B cell (primary cell): ENCODE data around the gene TCF7L2. TPM values are rescaled to one million over a fixed set of nuclear protein-coding genes. Genes with fewer than 3 reads are reported as not detected.
"Not testable (repeated sequence)": the region's sequence is repeated elsewhere in the genome, so short reads cannot be mapped to it uniquely, and the experiment has no call there.

Source experiments
- ATAC-seq: fragments of 200-7000 bp; cut with Tn5 transposase; one replicate; pipeline ENCODE4 v1.10.0; 2021; ENCODE audit warnings: low read depth, mild to moderate bottlenecking, moderate number of reproducible peaks, moderate library complexity
- CTCF ChIA-PET: fragments of 350-600 bp; sonication (Branson Sonifier 250); formaldehyde crosslinking; loops from one replicate; lab custom pipeline; 2021; ENCODE audit warnings: antibody characterized with exemption, inconsistent platforms; lab: Charles Lee
- POLR2A ChIA-PET: fragments of 350-600 bp; sonication (Branson Sonifier 250); formaldehyde crosslinking; loops from one replicate; lab custom pipeline; 2021; ENCODE audit warnings: antibody characterized with exemption; lab: Charles Lee
- DNase-seq: peaks from one replicate; pipeline ENCODE4 v3.0.0; 2013
- H2AFZ ChIP-seq: 2 replicates; pipeline ENCODE4 v1.6.1; 2012; ENCODE audit warnings: mild to moderate bottlenecking, low read depth, low read length; ENCODE audit not compliant: insufficient read depth, poor library complexity, severe bottlenecking
- H3K27ac ChIP-seq, 2 donors: 1 replicate in 1 of 2; 2 replicates in 1 of 2; pipeline ENCODE4 v1.5.1; 2012 to 2013; ENCODE audit warnings: low read length in 2 of 2, mild to moderate bottlenecking in 2 of 2, moderate library complexity in 1 of 2
- H3K27me3 ChIP-seq, 4 experiments: fragments of 200-600 bp in 1 of 4; sonication (generic) in 1 of 4; replicated peaks in 1 of 4; 1 replicate in 2 of 4; 2 replicates in 2 of 4; pipeline versions ENCODE4 v1.6.1 to v1.7.0; 2013 to 2016; ENCODE audit warnings: low read length in 3 of 4, mild to moderate bottlenecking in 2 of 4, mixed read lengths in 1 of 4, moderate library complexity in 1 of 4; ENCODE audit not compliant: insufficient read depth in 4 of 4, control insufficient read depth in 3 of 4; ENCODE audit errors: control extremely low read depth in 1 of 4
- H3K36me3 ChIP-seq, 2 experiments: replicated peaks in 1 of 2; 1 replicate in 1 of 2; 2 replicates in 1 of 2; pipeline versions ENCODE4 v1.6.1 to v1.7.1; 2013; ENCODE audit warnings: low read length in 1 of 2; ENCODE audit not compliant: insufficient read depth in 2 of 2, control insufficient read depth in 1 of 2; ENCODE audit errors: control extremely low read depth in 1 of 2, extremely low read depth in 1 of 2
- H3K4me1 ChIP-seq, 2 donors: fragments of 200-600 bp in 1 of 2; sonication (generic) in 1 of 2; 1 replicate in 1 of 2; 2 replicates in 1 of 2; pipeline versions ENCODE4 v1.5.1 to v1.6.1; 2013 to 2017; ENCODE audit warnings: low read length in 2 of 2; ENCODE audit not compliant: control insufficient read depth in 2 of 2, insufficient read depth in 2 of 2
- H3K4me2 ChIP-seq: replicated peaks from 2 replicates; pipeline ENCODE3; 2012; ENCODE audit warnings: mild to moderate bottlenecking, low read depth, low read length; ENCODE audit not compliant: poor library complexity, severe bottlenecking
- H3K4me3 ChIP-seq, 5 experiments: fragments of 200-600 bp in 1 of 5; sonication (generic) in 1 of 5; 1 replicate in 3 of 5; 2 replicates in 2 of 5; pipeline versions ENCODE4 v1.5.1 to v1.7.0; 2011 to 2016; ENCODE audit warnings: low read length in 4 of 5, mild to moderate bottlenecking in 4 of 5, low read depth in 2 of 5, control low read depth in 1 of 5, moderate library complexity in 1 of 5; ENCODE audit not compliant: insufficient read depth in 1 of 5; ENCODE audit errors: control extremely low read depth in 1 of 5, extremely low read depth in 1 of 5
- H3K79me2 ChIP-seq: fragments of 200-600 bp; sonication (generic); one replicate; pipeline ENCODE4 v1.6.0; 2016; ENCODE audit warnings: low read length; ENCODE audit not compliant: control insufficient read depth, insufficient read depth
- H3K9ac ChIP-seq: fragments of 200-600 bp; sonication (generic); 2 replicates; pipeline ENCODE4 v1.6.1; 2017; ENCODE audit warnings: mild to moderate bottlenecking, low read length, moderate library complexity
- H3K9me3 ChIP-seq, 3 donors: one replicate each; pipeline versions ENCODE4 v1.6.1 to v1.7.1; 2013; ENCODE audit warnings: low read length in 2 of 3; ENCODE audit not compliant: control insufficient read depth in 2 of 3, insufficient read depth in 1 of 3; ENCODE audit errors: control extremely low read depth in 1 of 3
- H4K20me1 ChIP-seq: 2 replicates; pipeline ENCODE4 v1.6.0; 2012; ENCODE audit warnings: mild to moderate bottlenecking, low read length; ENCODE audit not compliant: insufficient read depth, control insufficient read depth, poor library complexity, severe bottlenecking
- H3K27ac Mint-ChIP-seq: one replicate; pipeline ENCODE4 v1.8.0; 2021; ENCODE audit warnings: mixed read lengths
- H3K27me3 Mint-ChIP-seq: one replicate; pipeline ENCODE4 v1.8.0; 2021; ENCODE audit warnings: mixed read lengths
- H3K4me1 Mint-ChIP-seq: one replicate; pipeline ENCODE4 v1.8.0; 2021; ENCODE audit warnings: mixed read lengths
- H3K4me3 Mint-ChIP-seq: one replicate; pipeline ENCODE4 v1.8.0; 2021; ENCODE audit warnings: mixed read lengths
- H3K9me3 Mint-ChIP-seq: one replicate; pipeline ENCODE4 v1.8.0; 2022; ENCODE audit warnings: mixed read lengths; ENCODE audit not compliant: insufficient read depth
- CTCF ChIP-seq: fragments of 200-600 bp; IDR thresholded peaks from one replicate; pipeline ENCODE4 v1.8.0; 2022; ENCODE audit warnings: antibody characterized with exemption, mild to moderate bottlenecking
- EZH2 ChIP-seq: IDR thresholded peaks from 2 replicates; pipeline ENCODE4 v1.6.1; 2012; ENCODE audit warnings: borderline replicate concordance, low read depth, mild to moderate bottlenecking, moderate library complexity, low read length; ENCODE audit not compliant: insufficient read depth, poor library complexity, severe bottlenecking
- WGBS: methylation state at CpG from one replicate; pipeline ENCODE4 v1.1.5; 2013; ENCODE audit warnings: missing lambda C conversion rate; ENCODE audit not compliant: insufficient coverage; 5-methylcytosine and 5-hydroxymethylcytosine counted together
- intact Hi-C: fragments of 100-400 bp; cut with micrococcal nuclease; formaldehyde crosslinking; loops from one replicate; pipeline ENCODE4 v1.10.0; 2022
- polyA plus RNA-seq: library from polyadenylated mRNA; depleted of rRNA; stranded (reverse); fragments of >200 nt; gene quantifications from 2 replicates; pipeline ENCODE4 v1.2.3, GENCODE V29; 2012
- total RNA-seq, 2 donors: library from RNA; stranded (reverse); fragments of 120-200 nt in 1 of 2; gene quantifications; 1 replicate in 1 of 2; 2 replicates in 1 of 2; pipeline versions ENCODE4 v1.2.3 to v1.2.4, GENCODE V29; 2013 to 2022

TCF7L2 gene
- total and polyA plus RNA-seq, 2 donors (not counting 1 experiment from before 2014, with no cell fraction given), result 0.48 to 1.1 TPM

GRCh38 chr10:113108194-113108835 is 158.3 kb downstream of the TCF7L2 start:
- no peaks in the 10 kb centered on the region for H3K4me1 Mint-ChIP-seq
- peaks cover 27% of the 10 kb centered on the region for H3K27me3 Mint-ChIP-seq
- CTCF ChIA-PET, result no interaction called here
- H3K4me1 ChIP-seq, result no peaks in the 10 kb centered on the region
- 83% methylated on average over 15 of the region's 15 CpGs for WGBS
- H3K9ac ChIP-seq, result no peak overlapping the region
- peaks cover 0 to 2% (median 0%) of the 10 kb centered on the region in 4 experiments for H3K27me3 ChIP-seq
- H3K27ac Mint-ChIP-seq, result no peak overlapping the region
- ATAC-seq (no peak), DNase-seq (no peak)
- POLR2A ChIA-PET, result no interaction called here
- H2AFZ ChIP-seq, result no peak overlapping the region
- H3K36me3 ChIP-seq, result no peaks in the 10 kb centered on the region
- peaks cover 0 to 2% (median 0%) of the 10 kb centered on the region in 3 donors for H3K9me3 ChIP-seq
- no peak overlapping the region for H3K4me3 ChIP-seq
- no peaks in the 10 kb centered on the region for H3K79me2 ChIP-seq
- TF ChIP-seq CTCF, result peak; percentile 23
- no peak for TF ChIP-seq EZH2
- H4K20me1 ChIP-seq, result no peaks in the 10 kb centered on the region
- no peak overlapping the region for H3K4me2 ChIP-seq
- H3K4me3 Mint-ChIP-seq, result no peak overlapping the region
- intact Hi-C loops, result no loop called here
- no peaks in the 10 kb centered on the region for H3K9me3 Mint-ChIP-seq
- H3K27ac ChIP-seq, result no peak overlapping the region

GRCh38 chr10:113108948-113109347 is 158.9 kb downstream of the TCF7L2 start:
- ChIA-PET POLR2A (no interaction called here), CTCF (no interaction called here)
- Mint-ChIP-seq H3K4me3 (no peak overlapping the region), H3K4me1 (no peaks in the 10 kb centered on the region), H3K27ac (no peak overlapping the region), H3K9me3 (no peaks in the 10 kb centered on the region), H3K27me3 (peaks cover 23% of the 10 kb centered on the region)
- no peak overlapping the region for H3K4me3 ChIP-seq
- no peaks in the 10 kb centered on the region for H3K36me3 ChIP-seq
- no peak for DNase-seq
- 100% methylated on average over 2 of the region's 8 CpGs for WGBS
- H4K20me1 ChIP-seq, result no peaks in the 10 kb centered on the region
- H3K9ac ChIP-seq, result no peak overlapping the region
- TF ChIP-seq EZH2 (no peak), CTCF (no peak)
- no peaks in the 10 kb centered on the region for H3K4me1 ChIP-seq
- no peak overlapping the region for H2AFZ ChIP-seq
- peaks cover 0 to 2% (median 0%) of the 10 kb centered on the region in 4 experiments for H3K27me3 ChIP-seq
- no peak overlapping the region for H3K4me2 ChIP-seq
- ATAC-seq, result no peak
- H3K27ac ChIP-seq, result no peak overlapping the region
- intact Hi-C loops, result no loop called here
- H3K79me2 ChIP-seq, result no peaks in the 10 kb centered on the region
- H3K9me3 ChIP-seq, result peaks cover 0 to 2% (median 0%) of the 10 kb centered on the region in 3 donors

GRCh38 chr10:113109482-113109881 is 159.4 kb downstream of the TCF7L2 start:
- H3K9me3 ChIP-seq, H4K20me1 ChIP-seq, H3K4me2 ChIP-seq, H3K4me1 Mint-ChIP-seq, DNase-seq, H3K9ac ChIP-seq, H3K27ac ChIP-seq, intact Hi-C loops, H3K27ac Mint-ChIP-seq, ATAC-seq, H3K79me2 ChIP-seq, H3K4me1 ChIP-seq, CTCF ChIA-PET, H3K9me3 Mint-ChIP-seq, POLR2A ChIA-PET, H3K4me3 ChIP-seq, H3K36me3 ChIP-seq, H2AFZ ChIP-seq, H3K27me3 ChIP-seq, H3K4me3 Mint-ChIP-seq: not testable (repeated sequence)
- H3K27me3 Mint-ChIP-seq, result peaks cover 19% of the 10 kb centered on the region
- WGBS, result 96% methylated on average over 4 of the region's 4 CpGs
